GM19372 (cell line): ENCODE measurements around the gene RAB3IP.

ENCODE experiments used
- ATAC-seq: cut with Tn5 transposase; IDR thresholded peaks from one replicate; pipeline ENCODE4 v1.9.1; 2021; ENCODE audit warnings: mild to moderate bottlenecking, low read depth, moderate library complexity; ENCODE audit not compliant: unreplicated experiment

RAB3IP gene, protein sequence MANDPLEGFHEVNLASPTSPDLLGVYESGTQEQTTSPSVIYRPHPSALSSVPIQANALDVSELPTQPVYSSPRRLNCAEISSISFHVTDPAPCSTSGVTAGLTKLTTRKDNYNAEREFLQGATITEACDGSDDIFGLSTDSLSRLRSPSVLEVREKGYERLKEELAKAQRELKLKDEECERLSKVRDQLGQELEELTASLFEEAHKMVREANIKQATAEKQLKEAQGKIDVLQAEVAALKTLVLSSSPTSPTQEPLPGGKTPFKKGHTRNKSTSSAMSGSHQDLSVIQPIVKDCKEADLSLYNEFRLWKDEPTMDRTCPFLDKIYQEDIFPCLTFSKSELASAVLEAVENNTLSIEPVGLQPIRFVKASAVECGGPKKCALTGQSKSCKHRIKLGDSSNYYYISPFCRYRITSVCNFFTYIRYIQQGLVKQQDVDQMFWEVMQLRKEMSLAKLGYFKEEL

DNA sequence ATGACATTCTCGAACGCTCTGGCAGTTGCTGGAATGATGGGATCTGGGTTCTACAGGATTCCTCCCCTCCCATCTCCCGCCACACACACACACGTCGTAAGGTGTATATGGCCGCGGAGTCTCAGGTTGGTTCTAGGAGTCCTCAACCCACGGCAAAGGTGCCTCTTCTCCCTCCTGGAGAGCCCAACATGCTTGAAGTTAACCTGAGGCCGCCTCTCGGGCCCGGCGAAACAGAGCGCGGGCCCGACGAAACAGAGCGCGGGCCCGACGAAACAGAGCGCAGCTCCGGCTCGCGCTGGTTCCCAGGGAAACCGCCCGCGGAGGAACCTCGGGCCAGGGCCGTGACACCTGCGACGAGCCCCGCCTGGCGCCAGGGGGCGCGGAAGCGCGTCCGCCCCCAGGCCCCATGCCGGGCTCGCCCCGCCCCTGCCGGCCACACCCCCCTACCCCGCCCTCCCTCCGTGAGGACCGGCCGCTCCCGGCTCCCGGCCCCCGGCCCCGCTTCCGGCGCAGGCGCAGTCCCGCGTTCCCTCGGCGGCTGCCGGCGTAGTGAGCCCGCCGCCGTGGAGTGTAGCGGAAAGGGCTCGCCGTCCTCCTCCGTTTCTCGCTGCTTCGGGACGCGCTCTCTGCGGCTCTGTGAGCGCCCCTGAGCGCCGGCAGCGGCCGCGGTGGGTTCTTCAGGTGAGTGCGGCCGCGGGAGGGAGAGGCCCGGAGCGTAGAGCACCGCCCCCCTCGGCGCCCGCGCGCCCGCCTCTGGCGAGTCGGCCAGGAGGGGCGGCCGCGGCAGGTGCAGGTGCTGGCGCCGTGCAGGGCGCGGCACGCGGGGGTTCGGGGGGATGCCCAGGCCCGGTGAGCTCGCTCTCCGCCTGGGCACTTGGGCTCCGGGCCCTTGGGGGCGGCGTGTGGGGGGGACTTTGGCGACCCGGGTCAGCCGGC, at the start of gene RAB3IP:
TSS of gene RAB3IP (plus strand) at position 510 of the 936 bp plus-strand sequence. CDS start 16,549 bp downstream, outside the sequence.
- ATAC-seq = peak; percentile 77

- ATAC-seq = no peak
These were observed 49.0 kb upstream of the RAB3IP start for GRCh38 chr12:69689638-69690037.

DNA sequence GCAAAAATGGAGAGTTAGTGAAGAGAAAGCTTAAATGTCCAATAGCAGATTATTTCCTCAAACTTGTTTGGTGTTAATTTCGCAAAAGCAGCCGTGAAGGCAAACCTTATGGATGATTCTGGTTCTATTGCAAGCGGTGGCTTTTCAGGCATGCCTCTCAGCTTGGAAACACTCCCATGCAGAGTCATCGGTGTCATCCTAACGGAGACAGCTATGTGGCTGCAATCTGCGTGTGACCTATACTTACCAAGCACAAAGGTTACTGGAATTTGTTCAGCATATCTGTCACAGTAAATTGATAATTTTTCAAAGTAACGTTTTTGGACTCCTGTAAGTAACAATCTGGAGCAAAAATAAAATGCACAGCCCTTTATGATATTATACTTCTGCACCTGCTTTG, 44.5 kb upstream of the RAB3IP start:
- no peak for ATAC-seq

DNA sequence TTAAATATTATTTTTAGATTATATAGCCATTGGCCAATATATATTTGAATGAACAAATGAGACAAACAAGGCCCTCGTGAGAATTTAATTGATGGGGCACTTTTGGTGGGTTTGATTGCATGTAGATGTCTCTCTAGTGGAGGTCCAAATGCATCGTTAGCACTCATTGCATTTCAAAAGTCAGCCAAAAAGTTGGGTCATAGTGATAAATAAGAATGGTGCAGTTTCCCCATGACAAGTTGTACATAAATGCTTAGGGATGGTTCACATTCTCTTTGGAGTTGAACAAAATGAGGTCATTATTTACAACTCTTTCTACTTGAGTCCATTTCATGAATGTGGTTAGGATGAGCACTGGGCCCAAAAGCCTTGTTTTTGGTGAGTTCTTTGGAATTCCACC, 40.6 kb upstream of the RAB3IP start:
- no peak for ATAC-seq

GRCh38 chr12:69698769-69699540, 39.7 kb upstream of the RAB3IP start, which contains the start of gene BEST3:
TSS of gene BEST3 (minus strand) at chr12:69699303. CDS start at chr12:69697798, 1,505 bp downstream.
- no peak for ATAC-seq

GRCh38 chr12:69701826-69702225, 36.8 kb upstream of the RAB3IP start:
- ATAC-seq = no peak

DNA sequence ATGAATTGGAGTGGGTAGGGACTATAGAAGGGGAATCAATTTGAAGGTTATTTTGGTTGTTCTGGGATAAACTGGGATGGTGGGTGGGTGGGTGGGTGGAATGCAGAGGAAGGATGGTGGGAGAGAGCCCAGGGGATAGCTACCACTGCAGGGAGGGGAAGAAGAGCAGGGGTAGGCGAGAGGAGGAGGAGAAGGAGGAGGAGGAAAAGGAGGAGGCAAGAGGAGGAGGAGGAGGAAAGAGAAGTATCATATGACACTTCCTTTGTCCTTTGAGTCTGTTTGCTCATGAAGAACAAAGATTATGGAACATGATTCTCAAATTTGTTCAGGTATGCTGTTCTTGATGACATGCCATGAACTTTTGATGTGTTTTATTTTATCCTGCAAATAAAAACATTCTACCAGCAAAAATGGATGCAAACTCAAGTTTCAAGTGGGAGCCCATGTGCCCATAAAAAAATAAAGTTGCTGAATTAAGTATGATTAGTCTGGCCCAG, 35.5 kb upstream of the RAB3IP start:
- no peak for ATAC-seq

DNA sequence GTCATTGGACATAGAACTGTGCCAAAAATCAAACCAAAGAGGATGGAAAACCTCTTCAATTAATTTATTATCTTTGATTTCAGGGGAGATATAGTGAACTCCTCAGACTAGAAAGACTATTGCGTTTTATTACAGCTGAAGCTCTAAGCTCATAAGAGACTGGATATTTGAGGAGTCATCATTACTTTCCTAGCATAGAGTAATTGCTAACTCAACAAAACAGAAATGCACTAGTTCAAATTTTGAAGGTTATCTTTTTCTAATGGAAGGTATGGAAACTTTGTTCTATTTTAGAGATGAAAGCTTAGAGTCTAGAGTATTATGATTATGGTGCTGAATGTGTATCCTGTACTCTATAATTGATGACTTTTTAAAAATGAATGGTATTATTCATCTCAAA, 34.3 kb upstream of the RAB3IP start:
- ATAC-seq = no peak

GRCh38 chr12:69708649-69709048, 30.0 kb upstream of the RAB3IP start:
- ATAC-seq = no peak

DNA sequence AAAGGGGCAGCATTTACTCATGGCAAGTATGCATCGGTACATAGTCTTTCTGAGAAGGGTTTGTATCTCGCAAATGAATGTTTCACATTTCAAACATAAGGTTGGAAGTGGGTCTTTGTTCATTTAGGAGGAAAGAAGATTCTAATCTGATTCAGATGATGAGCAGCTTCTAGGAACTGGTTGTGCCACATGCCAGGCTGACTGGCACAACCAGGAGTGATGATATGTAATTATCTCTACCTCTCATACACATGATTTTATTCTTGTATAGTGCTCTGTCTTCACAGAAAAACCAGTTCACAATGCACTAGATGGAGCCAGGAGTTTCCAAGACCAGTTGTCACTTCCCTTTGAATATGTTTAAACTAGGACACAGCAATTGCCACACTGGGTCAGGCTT, 25.8 kb upstream of the RAB3IP start:
- no peak for ATAC-seq

DNA sequence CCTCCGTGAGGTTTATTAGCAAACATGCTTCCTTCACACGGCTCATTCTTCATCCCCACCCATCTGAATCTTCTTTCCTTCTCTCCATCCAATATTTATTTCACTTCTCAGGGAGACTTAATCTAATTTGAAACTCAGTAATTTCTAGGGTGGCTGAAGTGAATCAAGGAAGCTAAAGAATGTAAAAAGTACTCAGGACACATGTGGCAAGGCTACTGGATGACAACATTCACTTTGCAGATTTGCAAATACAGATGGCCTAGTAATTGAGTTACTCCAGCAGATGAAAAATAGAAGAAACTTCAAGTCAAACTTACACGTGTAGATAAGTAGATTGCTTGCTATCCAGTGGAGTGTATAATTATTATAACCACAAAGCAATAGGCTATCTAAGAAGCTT, 24.1 kb upstream of the RAB3IP start:
- no peak for ATAC-seq

GRCh38 chr12:69719336-69720316, 19.0 kb upstream of the RAB3IP start:
- no peak for ATAC-seq

DNA sequence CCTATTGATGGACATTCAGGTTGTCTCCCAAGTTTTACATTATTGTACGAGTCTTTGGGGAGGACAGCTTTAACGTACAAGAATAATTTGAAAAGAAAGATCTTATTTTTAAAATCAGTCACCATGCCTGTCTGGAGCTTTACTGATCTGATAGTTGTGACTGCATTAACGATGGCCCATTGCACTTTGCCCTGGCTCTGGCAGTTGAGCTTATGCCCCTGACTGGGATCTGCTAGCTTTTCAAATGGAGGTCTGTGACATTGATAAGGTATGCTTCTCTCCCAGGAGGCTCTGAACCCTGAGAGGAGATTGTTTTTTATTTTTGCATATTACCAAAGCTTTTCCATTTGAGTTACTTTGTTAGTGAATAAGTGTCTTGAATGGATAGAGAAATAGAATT, 17.9 kb upstream of the RAB3IP start:
- no peak for ATAC-seq

DNA sequence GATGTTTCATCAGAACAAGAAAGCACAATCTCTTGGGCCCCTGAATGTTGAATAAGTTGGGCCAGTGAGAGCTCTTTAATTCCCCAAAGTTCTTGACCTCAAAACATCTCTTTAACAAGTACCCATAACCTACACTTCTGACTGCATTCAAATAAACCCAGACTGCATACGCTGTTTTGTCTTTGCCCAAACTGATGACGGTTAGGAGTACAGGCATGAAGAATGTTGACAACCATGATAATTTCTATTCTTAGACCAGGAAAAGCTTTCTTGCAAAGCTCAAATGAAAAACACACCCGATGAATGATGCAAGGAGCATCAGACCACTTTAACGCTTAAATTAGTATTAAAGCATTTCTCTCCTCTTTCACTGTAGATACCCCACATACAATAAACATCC, 11.7 kb upstream of the RAB3IP start:
- no peak for ATAC-seq

DNA sequence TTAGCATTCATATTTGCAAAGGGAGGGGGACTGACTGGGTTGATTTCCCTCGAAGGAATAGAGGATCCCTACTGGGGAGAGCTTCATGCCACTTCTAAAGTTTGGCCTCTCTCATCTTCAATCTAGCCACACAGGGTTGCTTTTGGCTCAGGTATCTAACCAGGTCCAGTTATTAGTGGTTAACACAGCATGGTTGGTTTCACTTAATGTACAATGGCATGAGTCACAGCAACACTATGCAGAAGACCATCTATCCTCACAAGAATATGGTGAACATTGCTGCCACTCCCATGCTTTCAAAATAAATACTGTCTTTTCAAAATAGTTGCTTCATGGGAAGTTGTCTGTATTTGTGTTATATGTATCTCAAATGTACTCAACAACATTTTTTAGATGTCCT, 6.6 kb upstream of the RAB3IP start:
- no peak for ATAC-seq

GRCh38 chr12:69733638-69734037, 5.0 kb upstream of the RAB3IP start:
- ATAC-seq = no peak

GRCh38 chr12:69739287-69740191, 879 bp downstream of the RAB3IP start:
- ATAC-seq = peak; percentile 36

DNA sequence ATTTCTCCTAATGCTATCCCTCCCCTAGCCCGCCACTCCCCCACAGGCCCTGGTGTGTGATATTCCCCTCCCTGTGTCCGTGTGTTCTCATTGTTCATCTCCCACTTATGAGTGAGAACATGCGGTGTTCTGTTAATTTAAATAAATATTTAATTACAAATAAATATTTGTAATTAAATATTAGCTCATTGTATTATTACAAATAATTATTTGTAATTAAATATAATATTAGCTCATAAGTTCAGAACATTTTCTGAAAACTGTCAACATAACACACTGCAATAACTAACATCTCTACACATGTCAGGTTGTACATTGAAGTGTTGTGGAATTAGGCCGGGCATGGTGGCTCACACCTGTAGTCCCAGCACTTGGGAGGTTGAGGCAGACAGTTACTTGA, 5.4 kb downstream of the RAB3IP start:
- no peak for ATAC-seq
